ACC112 (cell line): ENCODE data around the gene LMOD2.

Experiments
- H2AFZ ChIP-seq: fragments of 200-600 bp; sonication (generic); one replicate; pipeline ENCODE4 v1.6.0; 2017; ENCODE audit warnings: antibody characterized with exemption, low read length; ENCODE audit not compliant: unreplicated experiment
- H3K27ac ChIP-seq: fragments of 200-600 bp; sonication (generic); 2 replicates; pipeline ENCODE4 v1.5.1; 2014; ENCODE audit warnings: low read depth, mild to moderate bottlenecking, antibody characterized with exemption, low read length, moderate library complexity
- H3K27me3 ChIP-seq: fragments of 200-600 bp; sonication (generic); 2 replicates; pipeline ENCODE4 v1.6.1; 2014; ENCODE audit warnings: mild to moderate bottlenecking, antibody characterized with exemption, low read length, moderate library complexity, mixed read lengths; ENCODE audit not compliant: insufficient read depth
- H3K36me3 ChIP-seq: fragments of 200-600 bp; sonication (generic); 2 replicates; pipeline ENCODE4 v1.6.1; 2016; ENCODE audit warnings: mild to moderate bottlenecking, antibody characterized with exemption, low read length, moderate library complexity, mixed read lengths; ENCODE audit not compliant: insufficient read depth
- H3K4me1 ChIP-seq: fragments of 200-600 bp; sonication (generic); one replicate; pipeline ENCODE4 v1.6.1; 2016; ENCODE audit warnings: low read length, mixed read lengths; ENCODE audit not compliant: insufficient read depth, unreplicated experiment, control insufficient read depth
- H3K4me3 ChIP-seq: fragments of 200-600 bp; sonication (generic); 2 replicates; pipeline ENCODE4 v1.5.1; 2014; ENCODE audit warnings: mild to moderate bottlenecking, low read depth, low read length
- H3K79me2 ChIP-seq: fragments of 200-600 bp; sonication (generic); one replicate; pipeline ENCODE4 v1.6.0; 2016; ENCODE audit warnings: low read length; ENCODE audit not compliant: control insufficient read depth, unreplicated experiment, insufficient read depth

LMOD2 gene

DNA sequence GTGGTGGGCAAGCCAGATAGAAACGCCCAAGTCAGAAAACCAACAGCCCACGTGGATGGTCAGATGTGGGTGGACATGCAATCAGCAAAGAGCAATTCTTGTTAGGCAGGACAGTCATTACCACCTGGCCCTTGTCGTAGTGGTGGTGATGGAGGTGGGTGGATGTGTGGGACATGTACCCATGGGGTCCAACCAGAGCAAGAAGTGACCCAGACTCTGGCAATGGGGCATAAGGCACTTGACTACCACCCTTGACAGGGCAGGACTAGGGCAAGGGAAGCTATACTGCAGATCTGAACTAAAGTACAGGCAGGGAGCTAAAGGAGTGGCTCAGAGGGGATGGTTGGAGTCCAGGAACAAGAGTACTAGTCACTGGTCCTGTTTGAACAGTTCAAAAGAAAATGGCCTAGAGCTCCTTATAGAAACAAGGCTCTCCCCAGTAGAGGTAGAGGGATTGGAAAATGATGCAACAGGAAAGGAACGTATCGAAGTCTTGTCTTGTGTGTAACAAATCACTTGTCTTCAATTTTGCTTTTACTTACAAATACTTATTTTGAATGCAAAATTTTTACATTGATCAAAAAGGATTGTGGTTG lies 17.6 kb downstream of the LMOD2 start:
- Histone ChIP-seq H3K27ac (no peak overlapping the region), H3K4me3 (no peak overlapping the region), H3K79me2 (no peaks in the 10 kb centered on the region), H3K27me3 (no peaks in the 10 kb centered on the region), H3K36me3 (no peaks in the 10 kb centered on the region), H3K4me1 (peaks cover 15% of the 10 kb centered on the region), H2AFZ (no peak overlapping the region)

DNA sequence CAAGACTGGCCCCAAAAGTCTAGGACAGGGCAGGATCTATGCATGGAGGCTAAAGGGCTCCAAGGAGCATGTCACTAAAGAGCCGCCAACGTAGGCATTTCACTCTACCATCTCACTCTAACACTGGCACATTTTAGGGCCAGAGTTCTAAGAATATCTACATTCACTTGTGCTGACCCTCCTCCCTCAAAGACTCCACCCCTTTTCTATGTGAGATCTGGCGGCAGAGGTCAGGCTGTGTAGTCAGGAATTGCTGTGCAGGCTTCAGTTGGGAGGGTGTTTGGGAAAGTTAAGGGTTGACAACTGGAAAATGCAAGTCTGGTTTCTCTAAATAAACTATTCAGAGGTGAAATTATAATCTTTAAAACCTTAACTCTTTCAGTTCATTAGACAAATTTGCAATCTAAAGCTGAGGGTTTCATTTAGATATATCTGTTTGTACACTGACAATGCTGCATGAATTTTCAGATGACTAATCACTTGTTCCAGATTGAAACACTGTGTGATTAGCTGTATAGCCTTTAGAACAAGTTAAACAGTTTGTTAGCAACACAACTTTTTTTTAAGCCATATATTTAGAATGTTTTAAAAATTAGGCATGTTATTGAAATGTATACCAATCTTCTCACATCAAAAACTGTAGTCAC lies 18.2 kb downstream of the LMOD2 start:
- H3K4me1 ChIP-seq = peaks cover 15% of the 10 kb centered on the region
- no peak overlapping the region for H3K27ac ChIP-seq
- no peaks in the 10 kb centered on the region for H3K27me3 ChIP-seq
- H3K36me3 ChIP-seq = no peaks in the 10 kb centered on the region
- no peaks in the 10 kb centered on the region for H3K79me2 ChIP-seq
- H2AFZ ChIP-seq = no peak overlapping the region
- H3K4me3 ChIP-seq = no peak overlapping the region

DNA sequence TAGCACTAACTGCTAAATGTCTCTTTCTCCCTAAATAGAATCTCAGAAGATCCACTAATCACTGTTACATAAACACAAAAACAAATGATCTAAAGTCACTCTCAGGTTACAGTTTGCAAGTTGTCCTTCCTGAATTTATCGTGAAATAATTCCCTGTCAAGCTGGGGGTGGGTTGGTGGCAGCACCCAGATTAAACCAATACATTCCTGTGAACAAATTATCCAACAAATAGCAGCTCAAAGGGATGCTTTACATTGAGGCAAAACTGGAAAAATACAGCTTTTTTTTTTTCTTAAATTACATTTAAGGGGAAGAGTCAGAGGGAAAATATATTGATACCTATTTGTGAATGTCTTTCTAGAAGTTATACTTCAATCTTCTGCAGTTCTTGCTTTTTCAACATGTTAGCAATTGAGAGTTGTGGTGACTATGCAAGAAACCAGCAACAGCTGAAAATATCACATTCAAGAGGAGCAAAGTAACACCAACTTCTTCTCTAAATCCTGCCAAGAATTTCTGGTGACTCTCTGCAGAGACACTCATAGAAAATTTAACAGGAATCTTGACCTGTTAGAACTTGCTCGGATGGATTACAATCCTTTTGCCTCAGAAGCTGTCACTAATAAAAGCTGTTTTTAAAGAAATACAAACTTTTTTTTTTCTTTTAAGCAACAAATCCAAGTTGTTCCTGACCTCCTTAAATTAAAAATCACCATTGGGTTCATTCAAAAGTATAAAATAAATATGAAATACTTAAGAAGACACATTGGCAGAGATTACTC lies 18.9 kb downstream of the LMOD2 start:
- Histone ChIP-seq H3K4me1 (peaks cover 15% of the 10 kb centered on the region), H3K27ac (no peak overlapping the region)

DNA sequence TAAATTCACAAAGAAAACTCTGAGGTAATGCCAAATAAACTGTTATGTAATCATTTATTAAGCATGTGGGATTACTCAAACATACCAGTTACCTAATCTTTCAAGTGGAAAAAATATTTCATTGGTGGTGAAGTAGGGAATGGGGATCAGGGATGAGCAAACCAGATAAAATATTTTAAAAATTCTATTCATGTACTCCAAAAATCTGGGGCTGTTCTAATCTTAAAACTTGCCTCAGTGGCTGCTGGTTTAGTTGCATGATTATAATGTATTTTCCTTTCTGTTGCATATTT lies 19.5 kb downstream of the LMOD2 start:
- H3K36me3 ChIP-seq = no peaks in the 10 kb centered on the region
- H3K79me2 ChIP-seq = no peaks in the 10 kb centered on the region
- H3K27me3 ChIP-seq = no peaks in the 10 kb centered on the region
- no peak overlapping the region for H2AFZ ChIP-seq
- H3K27ac ChIP-seq = no peak overlapping the region
- H3K4me3 ChIP-seq = no peak overlapping the region
- H3K4me1 ChIP-seq = peaks cover 15% of the 10 kb centered on the region

More for the DNA sequence above, 18.9 kb downstream of the LMOD2 start:
- Histone ChIP-seq H3K36me3 (no peaks in the 10 kb centered on the region), H2AFZ (no peak overlapping the region), H3K79me2 (no peaks in the 10 kb centered on the region), H3K4me3 (no peak overlapping the region), H3K27me3 (no peaks in the 10 kb centered on the region)

DNA sequence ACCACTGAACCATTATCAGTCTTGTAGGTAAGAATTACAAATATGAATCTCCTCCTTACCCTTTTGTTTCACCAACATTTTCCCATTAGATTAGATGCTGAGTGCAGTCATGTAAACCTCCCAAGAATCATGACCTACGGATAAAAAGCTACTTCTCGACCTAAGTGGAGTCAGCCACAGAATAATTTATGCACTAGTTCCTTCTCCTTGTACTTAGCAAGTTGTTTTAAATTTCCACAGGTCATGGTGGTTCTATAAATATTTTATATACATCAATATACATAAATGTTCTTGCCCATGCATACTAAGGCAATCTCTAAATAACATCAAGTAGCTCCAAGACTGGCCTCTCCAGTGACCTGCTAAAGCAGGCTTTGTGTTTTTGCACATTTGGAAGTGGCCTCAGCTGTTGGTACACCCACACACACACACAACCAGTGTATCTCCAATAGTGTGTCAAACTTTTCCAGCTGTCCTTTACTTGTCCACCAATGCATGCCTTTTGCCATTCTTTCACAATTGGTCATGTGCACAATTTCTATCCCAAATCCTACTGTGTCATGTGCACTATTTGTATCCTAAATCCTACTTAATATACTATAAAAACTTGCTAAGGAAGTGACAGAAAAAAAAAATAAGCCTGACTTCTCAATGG lies 21.5 kb downstream of the LMOD2 start:
- Histone ChIP-seq H3K27ac (no peak overlapping the region), H3K4me3 (no peak overlapping the region), H3K36me3 (peaks cover 8% of the 10 kb centered on the region), H2AFZ (no peak overlapping the region), H3K27me3 (no peaks in the 10 kb centered on the region), H3K4me1 (peaks cover 15% of the 10 kb centered on the region), H3K79me2 (no peaks in the 10 kb centered on the region)

DNA sequence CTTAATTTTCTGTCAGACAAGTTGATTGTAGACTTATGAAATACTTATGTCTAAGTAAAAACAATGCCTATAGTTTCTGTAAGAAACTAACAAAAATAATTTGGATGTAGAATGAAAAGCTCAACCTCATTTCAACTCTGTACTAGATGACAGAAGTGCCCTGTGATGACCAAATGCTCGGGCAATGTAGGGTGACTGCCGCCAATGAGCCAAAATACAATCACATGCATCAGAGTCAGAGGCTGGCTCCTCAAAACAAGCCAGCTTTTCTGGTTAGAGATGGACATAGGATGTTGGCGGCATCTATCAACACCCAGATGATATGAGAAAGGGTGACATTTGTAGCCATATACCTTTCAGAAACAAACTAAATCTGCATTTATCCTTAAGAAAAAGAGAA lies 23.9 kb downstream of the LMOD2 start:
- no peak overlapping the region for H3K4me3 ChIP-seq
- peaks cover 9% of the 10 kb centered on the region for H3K4me1 ChIP-seq
- H3K79me2 ChIP-seq = no peaks in the 10 kb centered on the region
- no peak overlapping the region for H3K27ac ChIP-seq
- H3K36me3 ChIP-seq = peaks cover 9% of the 10 kb centered on the region
- no peaks in the 10 kb centered on the region for H3K27me3 ChIP-seq
- no peak overlapping the region for H2AFZ ChIP-seq

DNA sequence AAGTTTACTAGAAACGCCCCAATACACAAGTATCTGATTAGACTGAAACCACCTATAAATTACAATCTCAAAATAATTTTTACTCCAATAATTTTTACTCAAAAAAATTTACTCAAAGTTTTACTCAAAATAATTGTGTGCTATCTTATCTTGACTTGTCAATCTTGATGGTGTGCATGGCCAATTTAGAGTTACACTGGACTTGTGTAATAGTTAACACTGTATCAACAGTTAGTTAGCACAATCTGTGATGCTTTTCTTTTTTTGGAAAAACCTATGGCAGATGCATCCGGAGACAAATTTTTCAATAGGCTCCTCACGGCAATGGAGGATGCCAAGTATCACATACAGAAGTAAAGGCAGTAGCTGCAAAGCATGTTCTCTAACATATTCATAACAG lies 24.9 kb downstream of the LMOD2 start:
- H3K4me1 ChIP-seq = no peaks in the 10 kb centered on the region
- no peak overlapping the region for H2AFZ ChIP-seq
- no peaks in the 10 kb centered on the region for H3K27me3 ChIP-seq
- no peak overlapping the region for H3K4me3 ChIP-seq
- peaks cover 9% of the 10 kb centered on the region for H3K36me3 ChIP-seq
- H3K27ac ChIP-seq = no peak overlapping the region
- no peaks in the 10 kb centered on the region for H3K79me2 ChIP-seq

DNA sequence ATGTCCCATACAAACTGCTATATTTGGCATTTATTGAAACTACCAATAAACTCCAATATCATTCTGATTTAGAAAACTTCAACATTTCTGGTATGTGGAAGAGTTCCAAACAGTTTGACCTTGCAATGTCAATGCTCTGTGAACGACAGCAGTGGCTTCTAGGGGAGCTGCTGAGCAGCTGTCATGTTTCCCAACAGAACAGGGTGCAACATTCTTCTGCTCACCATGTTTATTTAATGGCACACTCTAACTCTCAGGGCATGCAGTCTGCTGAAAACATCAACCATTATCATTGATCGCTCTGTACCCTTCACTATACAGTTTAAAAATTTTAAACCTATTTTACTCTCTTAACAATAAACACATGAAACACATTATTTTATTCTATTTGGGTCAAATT lies 25.9 kb downstream of the LMOD2 start:
- Histone ChIP-seq H3K27me3 (no peaks in the 10 kb centered on the region), H3K4me3 (no peak overlapping the region), H3K4me1 (no peaks in the 10 kb centered on the region), H3K79me2 (no peaks in the 10 kb centered on the region), H3K36me3 (peaks cover 9% of the 10 kb centered on the region), H3K27ac (no peak overlapping the region), H2AFZ (no peak overlapping the region)

DNA sequence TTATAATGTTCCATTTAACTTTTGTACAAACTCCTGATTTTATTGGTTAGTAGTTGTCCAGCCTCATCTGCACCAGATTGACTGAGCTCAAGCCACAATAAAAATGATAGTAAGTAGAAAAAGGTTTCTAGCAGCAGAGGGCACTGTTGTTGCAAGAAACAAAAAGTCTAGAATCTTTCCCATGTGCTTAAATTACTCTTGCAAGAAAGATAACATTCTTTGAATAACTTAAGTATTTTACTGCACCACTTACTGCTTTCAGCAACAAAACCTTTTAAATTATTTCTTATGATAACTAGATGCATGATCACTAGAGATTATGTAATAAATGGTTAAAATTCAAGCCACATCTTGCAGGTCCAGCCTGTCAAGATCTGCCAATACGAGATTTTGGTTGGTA lies 27.0 kb downstream of the LMOD2 start:
- H3K36me3 ChIP-seq = peaks cover 9% of the 10 kb centered on the region

DNA sequence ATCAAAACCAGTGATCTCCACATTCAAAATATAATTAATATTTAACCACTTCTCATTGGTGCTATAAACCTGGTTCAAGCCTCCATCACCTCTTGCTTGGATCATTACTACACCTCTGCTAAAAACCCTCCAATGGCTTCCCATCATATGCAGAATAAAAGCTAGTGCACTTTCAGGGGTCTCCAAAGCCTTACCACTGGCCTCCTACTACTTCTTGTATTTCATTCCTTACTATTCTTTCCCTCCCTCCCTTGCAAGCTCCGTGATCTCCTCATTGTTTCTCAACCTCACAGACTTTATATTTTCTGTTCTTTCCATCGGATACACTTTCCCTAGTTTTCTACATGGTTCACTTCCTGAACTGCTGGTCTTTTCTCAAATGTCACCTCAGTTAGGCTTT lies 31.5 kb downstream of the LMOD2 start:
- no peaks in the 10 kb centered on the region for H3K4me1 ChIP-seq
- H3K36me3 ChIP-seq = peaks cover 11% of the 10 kb centered on the region

More for the DNA sequence above, 27.0 kb downstream of the LMOD2 start:
- no peak overlapping the region for H3K4me3 ChIP-seq
- no peak overlapping the region for H3K27ac ChIP-seq
- H3K4me1 ChIP-seq = no peaks in the 10 kb centered on the region
- no peak overlapping the region for H2AFZ ChIP-seq
- H3K27me3 ChIP-seq = no peaks in the 10 kb centered on the region
- no peaks in the 10 kb centered on the region for H3K79me2 ChIP-seq

More for the DNA sequence above, 31.5 kb downstream of the LMOD2 start:
- Histone ChIP-seq H2AFZ (no peak overlapping the region), H3K79me2 (no peaks in the 10 kb centered on the region), H3K27me3 (no peaks in the 10 kb centered on the region), H3K27ac (no peak overlapping the region), H3K4me3 (no peak overlapping the region)
